Adrenal gland (tissue), 12 donors: ENCODE results near the gene HSPA1B. TPM values are rescaled to one million over a fixed set of nuclear protein-coding genes. Genes with fewer than 3 reads are reported as not detected.
A peak's percentile ranks its signal among the peaks of the same experiment; 100 is the strongest.

Experiments used
- DNase-seq, 7 donors: peaks; one replicate each; pipeline ENCODE4 v3.0.0-alpha.2; 2019 to 2020
- H3K27ac ChIP-seq, 5 donors: fragments of 200-600 bp; sonication (generic) in 4 of 5; 1 replicate in 3 of 5; 2 replicates in 2 of 5; pipeline versions ENCODE4 v1.5.1 to v1.8.0; 2016 to 2020; ENCODE audit warnings: mild to moderate bottlenecking in 1 of 5
- H3K27me3 ChIP-seq: fragments of 200-600 bp; 2 replicates; pipeline ENCODE4 v1.8.0; 2021
- H3K36me3 ChIP-seq, 2 donors: fragments of 200-600 bp; replicated peaks in 1 of 2; 1 replicate in 1 of 2; 2 replicates in 1 of 2; pipeline versions ENCODE4 v1.5.1 to v1.8.0; 2018 to 2022
- H3K4me1 ChIP-seq, 2 donors: fragments of 200-600 bp; replicated peaks in 1 of 2; 1 replicate in 1 of 2; 2 replicates in 1 of 2; pipeline versions ENCODE4 v1.5.1 to v1.8.0; 2018 to 2021
- H3K4me3 ChIP-seq, 4 donors: fragments of 200-600 bp; sonication (generic) in 3 of 4; one replicate each; pipeline ENCODE4 v1.5.1; 2016 to 2018
- H3K9me3 ChIP-seq, 3 donors: fragments of 200-600 bp; sonication (generic) in 1 of 3; replicated peaks in 1 of 3; 1 replicate in 2 of 3; 2 replicates in 1 of 3; pipeline versions ENCODE4 v1.5.1 to v1.8.0; 2016 to 2021
- POLR2A ChIP-seq, 2 donors: fragments of 450-650 bp; IDR thresholded peaks; one replicate each; pipeline ENCODE4 v1.6.1; 2017; ENCODE audit warnings: antibody characterized with exemption in 2 of 2, mild to moderate bottlenecking in 2 of 2, moderate library complexity in 1 of 2
- WGBS, 4 donors: extraction: QIAGEN DNeasy Blood & Tissue Kit in 2 of 4; methylation state at CpG; one replicate each; pipeline versions ENCODE4 v1.1.5 to v1.1.7; 2013 to 2017; 5-methylcytosine and 5-hydroxymethylcytosine counted together
- intact Hi-C, 2 donors: fragments of 100-400 bp; cut with DNase I; formaldehyde crosslinking; loops; one replicate each; pipeline versions ENCODE4 v1.14.1 to v1.15.0; 2022 to 2023
- polyA plus RNA-seq, 3 donors: library from polyadenylated mRNA; stranded (reverse); fragments of 200-250 nt in 2 of 3; fragments of 350-450 nt in 1 of 3; fragmentation: Illumina TruSeq in 1 of 3; extraction: RNeasy Lipid Tissue Mini Kit (QIAGEN cat#74804) in 1 of 3; gene quantifications; one replicate each; pipeline ENCODE4 v1.2.3, GENCODE V29; 2013 to 2014
- total RNA-seq, 9 donors: library from RNA; depleted of rRNA in 4 of 9; stranded (reverse); fragments of >200 nt in 4 of 9; fragments of 120-200 nt in 1 of 9; fragmentation: NEBNext Ultra II Directional in 1 of 9; extraction: Animal tissue kit (Norgen Biotek cat#: 25700) in 1 of 9; gene quantifications; one replicate each; pipeline versions ENCODE4 v1.1.0 to v1.2.4, GENCODE V29; 2013 to 2023
- TF ChIP-seq, protein P1 (sequence below), 6 experiments: fragments of 450-650 bp in 4 of 6; fragments of 200-600 bp in 2 of 6; sonication (generic) in 1 of 6; IDR thresholded peaks; 1 replicate in 5 of 6; 2 replicates in 1 of 6; pipeline versions ENCODE4 v1.5.1 to v1.8.0; 2016 to 2021; ENCODE audit warnings: antibody characterized with exemption in 6 of 6, mild to moderate bottlenecking in 2 of 6, moderate library complexity in 1 of 6
- donor health status: healthy with polysubstance abuse.
- donor health status: Bipolar disorder and iron deficiency.
- donor health status: DM: yes; HTN: yes; CAD: no.
- donor health status: DM: no; HTN: no; CAD: no.
- donor health status: DM: no; HTN: no; CAD: no.
- donor health status: DM: yes; HTN: yes; CAD: no.

The HSPA1B gene
- total and polyA plus RNA-seq, 12 donors = 29.0 to 424 (median 212) TPM

DNA sequence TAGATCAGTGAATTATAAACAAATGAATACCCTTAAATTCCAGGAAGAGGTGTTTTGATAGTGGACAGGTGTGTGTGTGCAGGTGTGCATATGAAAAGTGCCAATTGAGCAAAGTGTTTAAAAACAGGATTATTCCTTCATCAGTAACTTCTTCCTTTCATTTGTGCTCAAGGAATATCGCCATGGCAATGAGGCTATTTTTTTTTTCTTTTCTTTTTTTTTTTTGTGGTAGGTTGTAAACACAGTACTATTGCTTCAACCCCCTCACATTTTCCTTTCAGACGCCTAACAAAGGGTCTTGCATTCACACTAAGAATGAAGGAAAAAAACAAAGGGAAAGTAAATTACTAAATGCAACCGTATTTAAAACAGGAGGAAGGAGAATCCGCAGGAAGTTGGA lies 2.0 kb upstream of the HSPA1B start:
- 74 to 82% (median 76%) methylated on average over 4 of the region's 4 CpGs for whole genome bisulfite sequencing, 4 donors
- intact Hi-C loops = no loop called here
- Histone ChIP-seq H3K36me3 (no peaks in the 10 kb centered on the region), H3K4me1 (peaks cover 17 to 39% of the 10 kb centered on the region in 2 donors), H3K27ac (peak overlapping the region in 3 of 5 donors; percentile 88 to 98 (median 89)), H3K4me3 (no peak overlapping the region), H3K27me3 (no peaks in the 10 kb centered on the region), H3K9me3 (no peaks in the 10 kb centered on the region)
- no peak for DNase-seq
- TF ChIP-seq, protein P1, sequence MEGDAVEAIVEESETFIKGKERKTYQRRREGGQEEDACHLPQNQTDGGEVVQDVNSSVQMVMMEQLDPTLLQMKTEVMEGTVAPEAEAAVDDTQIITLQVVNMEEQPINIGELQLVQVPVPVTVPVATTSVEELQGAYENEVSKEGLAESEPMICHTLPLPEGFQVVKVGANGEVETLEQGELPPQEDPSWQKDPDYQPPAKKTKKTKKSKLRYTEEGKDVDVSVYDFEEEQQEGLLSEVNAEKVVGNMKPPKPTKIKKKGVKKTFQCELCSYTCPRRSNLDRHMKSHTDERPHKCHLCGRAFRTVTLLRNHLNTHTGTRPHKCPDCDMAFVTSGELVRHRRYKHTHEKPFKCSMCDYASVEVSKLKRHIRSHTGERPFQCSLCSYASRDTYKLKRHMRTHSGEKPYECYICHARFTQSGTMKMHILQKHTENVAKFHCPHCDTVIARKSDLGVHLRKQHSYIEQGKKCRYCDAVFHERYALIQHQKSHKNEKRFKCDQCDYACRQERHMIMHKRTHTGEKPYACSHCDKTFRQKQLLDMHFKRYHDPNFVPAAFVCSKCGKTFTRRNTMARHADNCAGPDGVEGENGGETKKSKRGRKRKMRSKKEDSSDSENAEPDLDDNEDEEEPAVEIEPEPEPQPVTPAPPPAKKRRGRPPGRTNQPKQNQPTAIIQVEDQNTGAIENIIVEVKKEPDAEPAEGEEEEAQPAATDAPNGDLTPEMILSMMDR (IDR thresholded peaks at IDR 0.05) = no peak
- no peak for TF ChIP-seq POLR2A (IDR thresholded peaks at IDR 0.05)

DNA sequence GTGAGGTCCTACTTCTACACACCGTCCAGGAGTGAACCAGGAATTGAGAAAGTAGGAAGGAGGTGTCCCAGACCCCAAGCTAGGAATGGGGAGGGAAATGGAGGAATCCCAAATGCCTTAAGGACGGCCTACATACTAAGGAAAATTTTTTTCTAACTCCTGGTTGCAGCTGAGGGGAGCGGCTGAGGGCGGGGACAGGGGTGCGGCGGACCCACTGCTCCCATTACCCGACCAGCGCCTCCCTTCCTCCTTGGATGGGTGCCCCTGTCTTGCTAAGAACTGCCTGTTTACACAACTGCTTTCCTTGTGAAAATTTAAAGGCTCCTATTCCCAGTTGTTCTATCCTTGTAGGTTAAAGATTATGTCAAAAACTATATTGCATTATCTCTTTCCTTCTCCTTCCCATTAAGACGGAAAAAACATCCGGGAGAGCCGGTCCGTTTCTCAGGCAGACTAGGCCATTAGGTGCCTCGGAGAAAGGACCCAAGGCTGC lies 699 bp upstream of the HSPA1B start:
- H3K4me1 ChIP-seq = peaks cover 6 to 38% of the 10 kb centered on the region in 2 donors
- TF ChIP-seq, protein P1 (IDR thresholded peaks at IDR 0.05) = no peak
- TF ChIP-seq POLR2A (IDR thresholded peaks at IDR 0.05) = peak in 1 of 2 donors; percentile 36
- peak overlapping the region; percentile 85 to 98 (median 88) for H3K27ac ChIP-seq
- intact Hi-C loops = no loop called here
- no peaks in the 10 kb centered on the region for H3K36me3 ChIP-seq
- no peaks in the 10 kb centered on the region for H3K9me3 ChIP-seq
- no peaks in the 10 kb centered on the region for H3K27me3 ChIP-seq
- WGBS, 4 donors = 0 to 1% (median 1%) methylated on average over 13 of the region's 13 CpGs
- DNase-seq = peak; percentile 75 to 90 (median 86)
- peak overlapping the region in 2 of 4 donors; percentile 23 to 40 for H3K4me3 ChIP-seq

DNA sequence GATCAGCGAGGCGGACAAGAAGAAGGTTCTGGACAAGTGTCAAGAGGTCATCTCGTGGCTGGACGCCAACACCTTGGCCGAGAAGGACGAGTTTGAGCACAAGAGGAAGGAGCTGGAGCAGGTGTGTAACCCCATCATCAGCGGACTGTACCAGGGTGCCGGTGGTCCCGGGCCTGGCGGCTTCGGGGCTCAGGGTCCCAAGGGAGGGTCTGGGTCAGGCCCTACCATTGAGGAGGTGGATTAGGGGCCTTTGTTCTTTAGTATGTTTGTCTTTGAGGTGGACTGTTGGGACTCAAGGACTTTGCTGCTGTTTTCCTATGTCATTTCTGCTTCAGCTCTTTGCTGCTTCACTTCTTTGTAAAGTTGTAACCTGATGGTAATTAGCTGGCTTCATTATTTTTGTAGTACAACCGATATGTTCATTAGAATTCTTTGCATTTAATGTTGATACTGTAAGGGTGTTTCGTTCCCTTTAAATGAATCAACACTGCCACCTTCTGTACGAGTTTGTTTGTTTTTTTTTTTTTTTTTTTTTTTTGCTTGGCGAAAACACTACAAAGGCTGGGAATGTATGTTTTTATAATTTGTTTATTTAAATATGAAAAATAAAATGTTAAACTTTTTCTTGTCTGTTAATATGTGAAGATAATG lies 2.2 kb downstream of the HSPA1B start:
- TF ChIP-seq POLR2A (IDR thresholded peaks at IDR 0.05) = no peak
- TF ChIP-seq, protein P1 (IDR thresholded peaks at IDR 0.05) = peak; percentile 21 to 81 (median 40)
- 0 to 2% (median 0%) methylated on average over 10 to 15 of the region's 15 CpGs for whole genome bisulfite sequencing, 4 donors
- intact Hi-C loops = loop anchor here in 1 of 2 donors (10.0 kb wide), 1 partner anchor 145 kb away; the partner anchor contains the start of gene LY6G5C
- Histone ChIP-seq H3K4me1 (peaks cover 6 to 27% of the 10 kb centered on the region in 2 donors), H3K27me3 (no peaks in the 10 kb centered on the region), H3K27ac (peak overlapping the region in 4 of 5 donors; percentile 60 to 96 (median 76)), H3K36me3 (no peaks in the 10 kb centered on the region), H3K4me3 (peak overlapping the region in 2 of 4 donors; percentile 43 to 80), H3K9me3 (no peaks in the 10 kb centered on the region)
- peak in 2 of 7 donors; percentile 46 to 70 for DNase-seq

DNA sequence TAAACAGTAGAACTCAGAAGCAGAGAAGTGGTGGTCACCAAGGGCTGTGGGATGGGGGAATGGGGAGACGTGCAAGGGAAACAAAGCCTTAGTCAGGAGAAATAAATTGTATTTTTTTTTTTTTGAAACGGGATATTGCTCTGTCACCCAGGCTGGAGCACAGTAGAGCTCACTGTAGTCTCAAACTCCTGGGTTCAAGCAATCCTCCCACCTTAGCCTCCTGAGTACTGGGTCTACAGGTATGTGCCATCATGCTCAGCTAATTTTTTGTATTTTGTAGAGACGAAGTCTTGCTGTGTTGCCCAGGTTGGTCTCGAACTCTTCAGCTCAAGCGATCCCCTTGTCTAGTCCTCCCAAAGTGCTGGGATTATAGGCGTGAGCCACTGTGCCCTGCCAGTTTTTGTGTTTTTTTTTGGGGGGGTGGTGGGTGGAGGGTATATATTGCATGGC lies 3.4 kb downstream of the HSPA1B start:
- peak in 1 of 7 donors; percentile 60 for DNase-seq
- intact Hi-C loops = loop anchor here in 1 of 2 donors (10.0 kb wide), 1 partner anchor 146 kb away; the partner anchor contains the start of gene LY6G5C
- WGBS, 4 donors = 30 to 39% (median 36%) methylated on average over 6 of the region's 6 CpGs
- H3K9me3 ChIP-seq = no peaks in the 10 kb centered on the region
- no peaks in the 10 kb centered on the region for H3K27me3 ChIP-seq
- peak overlapping the region in 2 of 4 donors; percentile 43 to 80 for H3K4me3 ChIP-seq
- no peaks in the 10 kb centered on the region for H3K36me3 ChIP-seq
- peak overlapping the region; percentile 21 to 96 (median 73) for H3K27ac ChIP-seq
- TF ChIP-seq, protein P1 (IDR thresholded peaks at IDR 0.05) = no peak
- TF ChIP-seq POLR2A (IDR thresholded peaks at IDR 0.05) = no peak
- H3K4me1 ChIP-seq = peaks cover 6 to 28% of the 10 kb centered on the region in 2 donors
